ENCODE measurements around the gene ADRA2C. TPM values are rescaled to one million over a fixed set of nuclear protein-coding genes. Genes with fewer than 3 reads are reported as not detected.

ADRA2C gene
- total RNA-seq, 1 experiment from 2014 or later = 34.1 TPM

GRCh38 chr4:3801931-3802550, 35.9 kb downstream of the ADRA2C start:
- Histone ChIP-seq H3K4me3 (ENCODE audit: insufficient read depth, low read depth, low read length) (no peak overlapping the region), H3K36me3 (replicated peaks; ENCODE audit: control insufficient read depth, insufficient read depth, low read length) (no peaks in the 10 kb centered on the region), H3K27me3 (ENCODE audit: control insufficient read depth, insufficient read depth, low read length) (no peaks in the 10 kb centered on the region)
- DNase-seq = no peak

- Histone ChIP-seq H3K36me3 (replicated peaks; ENCODE audit: control insufficient read depth, insufficient read depth, low read length) (no peaks in the 10 kb centered on the region), H3K4me3 (ENCODE audit: insufficient read depth, low read depth, low read length) (no peak overlapping the region), H3K27me3 (ENCODE audit: control insufficient read depth, insufficient read depth, low read length) (no peaks in the 10 kb centered on the region)
- no peak for DNase-seq
Measured at GRCh38 chr4:3802571-3803474, 36.6 kb downstream of the ADRA2C start.

GRCh38 chr4:3803475-3803847, 37.3 kb downstream of the ADRA2C start:
- H3K36me3 ChIP-seq (replicated peaks; ENCODE audit: control insufficient read depth, insufficient read depth, low read length) = no peaks in the 10 kb centered on the region
- H3K4me3 ChIP-seq (ENCODE audit: insufficient read depth, low read depth, low read length) = no peak overlapping the region
- no peak for DNase-seq
- no peaks in the 10 kb centered on the region for H3K27me3 ChIP-seq (ENCODE audit: control insufficient read depth, insufficient read depth, low read length)

- Histone ChIP-seq H3K27me3 (ENCODE audit: control insufficient read depth, insufficient read depth, low read length) (no peaks in the 10 kb centered on the region), H3K4me3 (ENCODE audit: insufficient read depth, low read depth, low read length) (no peak overlapping the region), H3K36me3 (replicated peaks; ENCODE audit: control insufficient read depth, insufficient read depth, low read length) (no peaks in the 10 kb centered on the region)
- DNase-seq = no peak
Measured at GRCh38 chr4:3803946-3804345, 37.8 kb downstream of the ADRA2C start.

GRCh38 chr4:3805026-3805425, 38.8 kb downstream of the ADRA2C start:
- Histone ChIP-seq H3K27me3 (ENCODE audit: control insufficient read depth, insufficient read depth, low read length) (no peaks in the 10 kb centered on the region), H3K4me3 (ENCODE audit: insufficient read depth, low read depth, low read length) (no peak overlapping the region), H3K36me3 (replicated peaks; ENCODE audit: control insufficient read depth, insufficient read depth, low read length) (no peaks in the 10 kb centered on the region)
- no peak for DNase-seq

- no peaks in the 10 kb centered on the region for H3K36me3 ChIP-seq (replicated peaks; ENCODE audit: control insufficient read depth, insufficient read depth, low read length)
- H3K4me3 ChIP-seq (ENCODE audit: insufficient read depth, low read depth, low read length) = no peak overlapping the region
- DNase-seq = no peak
- no peaks in the 10 kb centered on the region for H3K27me3 ChIP-seq (ENCODE audit: control insufficient read depth, insufficient read depth, low read length)
Measured at GRCh38 chr4:3805731-3806130, 39.5 kb downstream of the ADRA2C start.

GRCh38 chr4:3807311-3807710, 41.1 kb downstream of the ADRA2C start:
- H3K27me3 ChIP-seq (ENCODE audit: control insufficient read depth, insufficient read depth, low read length) = no peaks in the 10 kb centered on the region
- H3K36me3 ChIP-seq (replicated peaks; ENCODE audit: control insufficient read depth, insufficient read depth, low read length) = no peaks in the 10 kb centered on the region
- H3K4me3 ChIP-seq (ENCODE audit: insufficient read depth, low read depth, low read length) = no peak overlapping the region
- DNase-seq = peak; percentile 72

- peak; percentile 88 for DNase-seq
- no peaks in the 10 kb centered on the region for H3K27me3 ChIP-seq (ENCODE audit: control insufficient read depth, insufficient read depth, low read length)
Measured at GRCh38 chr4:3807822-3808496, 41.8 kb downstream of the ADRA2C start.

GRCh38 chr4:3808597-3808996, 42.4 kb downstream of the ADRA2C start:
- no peak overlapping the region for H3K4me3 ChIP-seq (ENCODE audit: insufficient read depth, low read depth, low read length)
- no peak for DNase-seq
- H3K27me3 ChIP-seq (ENCODE audit: control insufficient read depth, insufficient read depth, low read length) = no peaks in the 10 kb centered on the region
- no peaks in the 10 kb centered on the region for H3K36me3 ChIP-seq (replicated peaks; ENCODE audit: control insufficient read depth, insufficient read depth, low read length)

More at GRCh38 chr4:3807822-3808496, 41.8 kb downstream of the ADRA2C start:
- no peak overlapping the region for H3K4me3 ChIP-seq (ENCODE audit: insufficient read depth, low read depth, low read length)
- no peaks in the 10 kb centered on the region for H3K36me3 ChIP-seq (replicated peaks; ENCODE audit: control insufficient read depth, insufficient read depth, low read length)

- Histone ChIP-seq H3K4me3 (ENCODE audit: insufficient read depth, low read depth, low read length) (no peak overlapping the region), H3K27me3 (ENCODE audit: control insufficient read depth, insufficient read depth, low read length) (no peaks in the 10 kb centered on the region), H3K36me3 (replicated peaks; ENCODE audit: control insufficient read depth, insufficient read depth, low read length) (no peaks in the 10 kb centered on the region)
- no peak for DNase-seq
Measured at GRCh38 chr4:3809028-3809427, 42.8 kb downstream of the ADRA2C start.

- Histone ChIP-seq H3K27me3 (ENCODE audit: control insufficient read depth, insufficient read depth, low read length) (no peaks in the 10 kb centered on the region), H3K36me3 (replicated peaks; ENCODE audit: control insufficient read depth, insufficient read depth, low read length) (no peaks in the 10 kb centered on the region), H3K4me3 (ENCODE audit: insufficient read depth, low read depth, low read length) (no peak overlapping the region)
- DNase-seq = no peak
Measured at GRCh38 chr4:3809451-3810110, 43.4 kb downstream of the ADRA2C start.

- H3K36me3 ChIP-seq (replicated peaks; ENCODE audit: control insufficient read depth, insufficient read depth, low read length) = no peaks in the 10 kb centered on the region
- no peak overlapping the region for H3K4me3 ChIP-seq (ENCODE audit: insufficient read depth, low read depth, low read length)
- DNase-seq = no peak
- H3K27me3 ChIP-seq (ENCODE audit: control insufficient read depth, insufficient read depth, low read length) = no peaks in the 10 kb centered on the region
Measured at GRCh38 chr4:3810111-3810680, 44.0 kb downstream of the ADRA2C start.

- DNase-seq = no peak
- H3K36me3 ChIP-seq (replicated peaks; ENCODE audit: control insufficient read depth, insufficient read depth, low read length) = no peaks in the 10 kb centered on the region
- H3K4me3 ChIP-seq (ENCODE audit: insufficient read depth, low read depth, low read length) = no peak overlapping the region
Measured at GRCh38 chr4:3810796-3811485, 44.8 kb downstream of the ADRA2C start.

GRCh38 chr4:3811621-3812020, 45.4 kb downstream of the ADRA2C start:
- no peak overlapping the region for H3K4me3 ChIP-seq (ENCODE audit: insufficient read depth, low read depth, low read length)
- H3K36me3 ChIP-seq (replicated peaks; ENCODE audit: control insufficient read depth, insufficient read depth, low read length) = no peaks in the 10 kb centered on the region
- H3K27me3 ChIP-seq (ENCODE audit: control insufficient read depth, insufficient read depth, low read length) = no peaks in the 10 kb centered on the region
- DNase-seq = no peak

More at GRCh38 chr4:3810796-3811485, 44.8 kb downstream of the ADRA2C start:
- H3K27me3 ChIP-seq (ENCODE audit: control insufficient read depth, insufficient read depth, low read length) = no peaks in the 10 kb centered on the region
